ENCODE results near the gene IFI16. TPM values are rescaled to one million over a fixed set of nuclear protein-coding genes. Genes with fewer than 3 reads are reported as not detected.

IFI16 gene
- total RNA-seq, 1 experiment from 2014 or later = 0.98 TPM

DNA sequence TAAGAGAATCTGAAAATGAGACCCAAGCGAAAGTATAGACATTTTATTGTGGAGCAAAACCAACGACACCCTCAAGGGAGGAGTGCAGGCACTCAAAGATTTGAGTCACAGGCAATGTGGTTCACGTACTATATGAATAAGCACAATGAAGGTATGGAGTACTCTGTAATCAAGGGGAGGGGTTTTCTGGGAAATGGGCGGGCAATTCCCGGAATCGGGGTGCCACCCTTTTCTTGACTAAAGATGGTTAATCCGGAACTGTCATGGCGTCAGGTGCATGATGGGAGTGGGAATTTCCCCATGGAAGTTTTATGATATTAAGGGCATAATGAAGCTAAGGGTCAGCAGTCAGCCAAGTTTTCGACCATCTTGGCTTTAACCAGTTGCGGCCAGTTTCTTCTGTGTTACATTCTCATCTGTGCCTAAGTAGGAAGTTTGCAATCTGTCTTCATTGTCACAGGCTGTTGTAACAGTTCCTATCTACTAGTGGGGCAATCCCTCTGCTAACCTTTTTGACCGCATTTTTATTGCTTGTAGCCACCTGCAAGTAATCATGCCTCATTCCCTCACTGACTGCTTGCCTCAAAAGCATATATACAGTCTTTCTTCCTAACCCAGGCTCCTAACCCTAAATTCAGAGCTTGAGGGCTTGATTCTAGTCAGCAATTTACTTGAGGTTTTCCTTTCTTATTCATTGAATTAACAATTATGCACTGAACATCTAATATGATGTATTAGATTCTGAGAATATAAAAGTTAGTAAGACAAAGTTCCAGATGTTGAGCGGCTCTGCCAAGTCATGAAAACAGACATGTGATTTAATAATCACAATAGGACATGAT is 67.6 kb downstream of the IFI16 start:
- Histone ChIP-seq H3K9ac (ENCODE audit: low read length) (no peak overlapping the region), H3K79me2 (ENCODE audit: low read length) (no peaks in the 10 kb centered on the region), H3F3A (ENCODE audit: low read length, unreplicated experiment) (no peaks in the 10 kb centered on the region), H3K27ac (ENCODE audit: low read length) (peak overlapping the region; percentile 30; the same call in 1 of the 2 replicates), H3K4me3 (ENCODE audit: low read length) (peak overlapping the region; percentile 18; the same call in 1 of the 2 replicates), H4K20me1 (ENCODE audit: low read length) (no peaks in the 10 kb centered on the region), H3K4me1 (ENCODE audit: insufficient read depth, low read length) (peaks cover 6% of the 10 kb centered on the region), H2AFZ (ENCODE audit: low read length) (peak overlapping the region; percentile 56), H3K9me2 (replicated peaks; ENCODE audit: low read length) (no peaks in the 10 kb centered on the region), H3K9me3 (ENCODE audit: low read length) (no peaks in the 10 kb centered on the region), H3K36me3 (ENCODE audit: low read depth, low read length) (no peaks in the 10 kb centered on the region), H3K27me3 (ENCODE audit: low read length) (peaks cover 48% of the 10 kb centered on the region), H3K4me2 (ENCODE audit: low read length) (peak overlapping the region; percentile 53)
- BruUV-seq (replicated peaks) = no TSS peak
- ChIA-PET POLR2A (ENCODE audit: unreplicated experiment) (no interaction called here), CTCF (no interaction called here)
- intact Hi-C loops (cut with micrococcal nuclease) = loop anchor here (10.0 kb wide), 1 partner anchor 543 kb away; no protein-coding TSS in a partner anchor
- peak; percentile 78 for ATAC-seq
- TF ChIP-seq, protein P1, sequence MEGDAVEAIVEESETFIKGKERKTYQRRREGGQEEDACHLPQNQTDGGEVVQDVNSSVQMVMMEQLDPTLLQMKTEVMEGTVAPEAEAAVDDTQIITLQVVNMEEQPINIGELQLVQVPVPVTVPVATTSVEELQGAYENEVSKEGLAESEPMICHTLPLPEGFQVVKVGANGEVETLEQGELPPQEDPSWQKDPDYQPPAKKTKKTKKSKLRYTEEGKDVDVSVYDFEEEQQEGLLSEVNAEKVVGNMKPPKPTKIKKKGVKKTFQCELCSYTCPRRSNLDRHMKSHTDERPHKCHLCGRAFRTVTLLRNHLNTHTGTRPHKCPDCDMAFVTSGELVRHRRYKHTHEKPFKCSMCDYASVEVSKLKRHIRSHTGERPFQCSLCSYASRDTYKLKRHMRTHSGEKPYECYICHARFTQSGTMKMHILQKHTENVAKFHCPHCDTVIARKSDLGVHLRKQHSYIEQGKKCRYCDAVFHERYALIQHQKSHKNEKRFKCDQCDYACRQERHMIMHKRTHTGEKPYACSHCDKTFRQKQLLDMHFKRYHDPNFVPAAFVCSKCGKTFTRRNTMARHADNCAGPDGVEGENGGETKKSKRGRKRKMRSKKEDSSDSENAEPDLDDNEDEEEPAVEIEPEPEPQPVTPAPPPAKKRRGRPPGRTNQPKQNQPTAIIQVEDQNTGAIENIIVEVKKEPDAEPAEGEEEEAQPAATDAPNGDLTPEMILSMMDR (conservative IDR thresholded peaks at IDR 0.05; ENCODE audit: low read depth, low read length) = no peak
- TF ChIP-seq EZH2 (IDR thresholded peaks at IDR 0.05; ENCODE audit: low read length, unreplicated experiment) (no peak), EZH2phosphoT487 (IDR thresholded peaks at IDR 0.05; ENCODE audit: borderline replicate concordance, low read length) (no peak)
- DNase-seq = peak; percentile 55

DNA sequence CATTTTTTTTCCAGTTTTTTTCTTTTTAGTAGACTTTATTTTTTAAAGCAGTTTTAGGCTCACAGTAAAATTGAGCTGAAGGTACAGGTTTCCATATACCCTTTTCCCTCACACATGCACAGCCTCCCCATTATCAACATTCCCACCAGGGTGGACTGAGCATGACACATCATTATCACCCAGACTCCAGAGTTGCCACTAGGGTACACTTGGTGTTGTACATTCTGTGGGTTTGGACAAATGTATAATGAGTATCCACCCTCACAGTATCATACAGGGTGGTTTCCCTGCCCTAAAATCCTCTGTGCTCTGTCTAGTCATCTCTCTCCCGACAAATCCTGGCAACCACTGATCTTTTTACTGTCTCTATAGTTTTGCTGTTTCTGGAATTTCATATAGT is 69.8 kb downstream of the IFI16 start:
- no peaks in the 10 kb centered on the region for H3K9me3 ChIP-seq (ENCODE audit: low read length)
- no peaks in the 10 kb centered on the region for H3K36me3 ChIP-seq (ENCODE audit: low read depth, low read length)
- no peak overlapping the region for H3K4me2 ChIP-seq (ENCODE audit: low read length)
- H3K4me1 ChIP-seq (ENCODE audit: insufficient read depth, low read length) = peaks cover 6% of the 10 kb centered on the region
- TF ChIP-seq EZH2phosphoT487 (IDR thresholded peaks at IDR 0.05; ENCODE audit: borderline replicate concordance, low read length) (no peak), EZH2 (IDR thresholded peaks at IDR 0.05; ENCODE audit: low read length, unreplicated experiment) (no peak)
- TF ChIP-seq, protein P1 (conservative IDR thresholded peaks at IDR 0.05; ENCODE audit: low read depth, low read length) = no peak
- ATAC-seq = no peak
- intact Hi-C loops (cut with micrococcal nuclease) = loop anchor here (10.0 kb wide), 1 partner anchor 545 kb away; no protein-coding TSS in a partner anchor
- no peaks in the 10 kb centered on the region for H3F3A ChIP-seq (ENCODE audit: low read length, unreplicated experiment)
- H3K27ac ChIP-seq (ENCODE audit: low read length) = no peak overlapping the region
- no peak overlapping the region for H3K4me3 ChIP-seq (ENCODE audit: low read length)
- POLR2A ChIA-PET (ENCODE audit: unreplicated experiment) = no interaction called here
- BruUV-seq (replicated peaks) = no TSS peak
- H3K27me3 ChIP-seq (ENCODE audit: low read length) = peaks cover 52% of the 10 kb centered on the region
- no peak for DNase-seq
- H3K9ac ChIP-seq (ENCODE audit: low read length) = no peak overlapping the region
- no peaks in the 10 kb centered on the region for H3K79me2 ChIP-seq (ENCODE audit: low read length)
- H4K20me1 ChIP-seq (ENCODE audit: low read length) = no peaks in the 10 kb centered on the region
- H2AFZ ChIP-seq (ENCODE audit: low read length) = no peak overlapping the region
- no peaks in the 10 kb centered on the region for H3K9me2 ChIP-seq (replicated peaks; ENCODE audit: low read length)
- CTCF ChIA-PET = no interaction called here

DNA sequence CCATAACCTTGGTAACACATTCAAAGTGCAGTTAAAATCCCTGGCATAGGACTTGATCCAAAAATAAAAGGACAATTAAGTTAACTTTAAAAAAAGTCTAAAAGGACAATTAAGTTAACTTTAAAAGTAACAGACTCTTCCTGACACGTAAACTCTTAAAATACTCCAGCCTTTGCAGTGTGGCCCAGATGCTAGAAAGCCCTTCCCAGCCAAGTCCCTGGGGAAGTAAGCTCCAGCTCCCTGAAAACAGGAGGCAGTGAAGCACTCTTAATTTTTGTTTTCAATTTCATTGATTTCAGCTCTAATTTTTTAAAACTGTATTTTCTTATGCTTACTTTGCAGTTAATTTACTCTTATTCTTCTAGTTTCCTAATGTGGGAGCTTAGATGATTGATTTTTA is 71.9 kb downstream of the IFI16 start:
- Histone ChIP-seq H3K4me1 (ENCODE audit: insufficient read depth, low read length) (peaks cover 4% of the 10 kb centered on the region), H3K9me3 (ENCODE audit: low read length) (no peaks in the 10 kb centered on the region), H3K79me2 (ENCODE audit: low read length) (no peaks in the 10 kb centered on the region), H3K36me3 (ENCODE audit: low read depth, low read length) (no peaks in the 10 kb centered on the region), H3K27me3 (ENCODE audit: low read length) (peaks cover 39% of the 10 kb centered on the region), H4K20me1 (ENCODE audit: low read length) (no peaks in the 10 kb centered on the region), H3K9ac (ENCODE audit: low read length) (no peak overlapping the region), H3K27ac (ENCODE audit: low read length) (no peak overlapping the region), H3F3A (ENCODE audit: low read length, unreplicated experiment) (no peaks in the 10 kb centered on the region), H2AFZ (ENCODE audit: low read length) (no peak overlapping the region), H3K9me2 (replicated peaks; ENCODE audit: low read length) (no peaks in the 10 kb centered on the region), H3K4me2 (ENCODE audit: low read length) (no peak overlapping the region), H3K4me3 (ENCODE audit: low read length) (no peak overlapping the region)
- BruUV-seq (replicated peaks) = no TSS peak
- no peak for ATAC-seq
- POLR2A ChIA-PET (ENCODE audit: unreplicated experiment) = no interaction called here
- DNase-seq = no peak
- TF ChIP-seq EZH2phosphoT487 (IDR thresholded peaks at IDR 0.05; ENCODE audit: borderline replicate concordance, low read length) (no peak), EZH2 (IDR thresholded peaks at IDR 0.05; ENCODE audit: low read length, unreplicated experiment) (no peak)
- TF ChIP-seq, protein P1 (conservative IDR thresholded peaks at IDR 0.05; ENCODE audit: low read depth, low read length) = no peak
- CTCF ChIA-PET = no interaction called here
- intact Hi-C loops (cut with micrococcal nuclease) = no loop called here
